ENCODE measurements around the gene EHD1. TPM values are rescaled to one million over a fixed set of nuclear protein-coding genes. Genes with fewer than 3 reads are reported as not detected.

Gene EHD1
- total and polyA plus RNA-seq, 2 experiments from 2014 or later, result 55.2 to 90.2 TPM

DNA sequence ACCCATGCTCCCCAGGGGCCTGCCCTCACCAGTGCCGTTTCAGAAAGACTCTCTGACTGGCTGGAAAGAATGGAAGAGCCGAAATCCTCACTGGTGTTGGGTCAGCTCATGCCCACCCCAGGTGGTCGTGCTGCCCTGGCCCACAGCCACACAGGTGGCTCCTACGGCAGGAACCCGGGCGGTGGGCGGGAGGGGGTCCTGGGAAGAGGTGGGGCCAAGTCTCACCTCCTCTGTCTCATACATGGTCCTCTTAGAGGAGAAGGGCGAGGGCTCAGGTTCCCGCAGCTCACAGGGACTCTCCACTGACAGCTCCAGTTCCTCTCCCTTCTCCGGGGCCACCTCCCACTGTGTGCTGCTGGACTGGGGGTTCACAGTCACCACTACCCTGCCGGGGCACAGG, 30.3 kb upstream of the EHD1 start:
- DNase-seq, result no peak
- no peaks in the 10 kb centered on the region for H4K20me1 ChIP-seq (ENCODE audit: insufficient read depth)
- H3K4me3 ChIP-seq, result no peak overlapping the region
- H3K27ac ChIP-seq, result no peak overlapping the region
- no peaks in the 10 kb centered on the region for H3K27me3 ChIP-seq (replicated peaks; ENCODE audit: insufficient read depth)
- H3K9me2 ChIP-seq (ENCODE audit: insufficient read depth), result no peaks in the 10 kb centered on the region
- no peak overlapping the region for H3K4me2 ChIP-seq (ENCODE audit: unreplicated experiment)
- no peaks in the 10 kb centered on the region for H3K79me2 ChIP-seq (ENCODE audit: insufficient read depth)
- H3F3A ChIP-seq (ENCODE audit: insufficient read depth), result no peaks in the 10 kb centered on the region
- no peaks in the 10 kb centered on the region for H3K4me1 ChIP-seq (ENCODE audit: insufficient read depth)
- no peak overlapping the region for H2AFZ ChIP-seq
- 76 to 78% methylated on average over 7 to 11 of the region's 11 CpGs for WGBS, 2 experiments (ENCODE audit: low coverage in 1 of 2, low lambda C conversion rate in 2 of 2, missing lambda C conversion rate in 2 of 2)
- no peaks in the 10 kb centered on the region; the same call in 1 of the 2 replicates for H3K36me3 ChIP-seq (ENCODE audit: low read depth)
- TF ChIP-seq EZH2phosphoT487 (IDR thresholded peaks at IDR 0.05; ENCODE audit: insufficient read depth, low read depth), result no peak
- TF ChIP-seq EZH2 (IDR thresholded peaks at IDR 0.05; ENCODE audit: insufficient read depth, poor library complexity, severe bottlenecking), result no peak
- in situ Hi-C loops (cut with MboI), result no loop called here
- H3K9me3 ChIP-seq (ENCODE audit: low read depth), result no peaks in the 10 kb centered on the region
- no peak overlapping the region for H3K9ac ChIP-seq

DNA sequence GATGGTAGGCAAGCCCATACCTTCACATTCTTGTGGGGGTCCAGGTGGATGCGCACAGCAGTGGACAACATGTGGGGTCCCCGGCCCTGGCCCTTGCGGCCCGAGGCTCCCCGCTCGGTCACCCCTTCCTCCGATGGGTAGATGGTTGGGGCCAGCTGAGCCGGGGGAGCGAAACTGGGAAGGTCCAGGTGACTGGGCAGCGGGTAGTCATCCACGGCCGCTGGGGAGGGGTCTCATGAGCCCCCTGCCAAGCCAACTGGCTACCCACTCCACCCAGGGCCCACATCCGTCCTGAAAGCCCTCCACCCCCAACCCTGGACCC, 27.9 kb upstream of the EHD1 start:
- 90 to 92% methylated on average over 11 to 13 of the region's 13 CpGs for WGBS, 2 experiments (ENCODE audit: low coverage in 1 of 2, low lambda C conversion rate in 2 of 2, missing lambda C conversion rate in 2 of 2)
- Histone ChIP-seq H3K9me2 (ENCODE audit: insufficient read depth) (no peaks in the 10 kb centered on the region), H3K9ac (no peak overlapping the region), H3K36me3 (ENCODE audit: low read depth) (no peaks in the 10 kb centered on the region; the same call in 1 of the 2 replicates), H3K9me3 (ENCODE audit: low read depth) (no peaks in the 10 kb centered on the region), H3K4me1 (ENCODE audit: insufficient read depth) (no peaks in the 10 kb centered on the region), H3K27ac (no peak overlapping the region), H3K4me2 (ENCODE audit: unreplicated experiment) (no peak overlapping the region), H4K20me1 (ENCODE audit: insufficient read depth) (no peaks in the 10 kb centered on the region), H3K79me2 (ENCODE audit: insufficient read depth) (no peaks in the 10 kb centered on the region), H3K27me3 (replicated peaks; ENCODE audit: insufficient read depth) (no peaks in the 10 kb centered on the region), H2AFZ (no peak overlapping the region), H3K4me3 (no peak overlapping the region), H3F3A (ENCODE audit: insufficient read depth) (no peaks in the 10 kb centered on the region)
- no peak for DNase-seq
- in situ Hi-C loops (cut with MboI), result no loop called here
- TF ChIP-seq EZH2 (IDR thresholded peaks at IDR 0.05; ENCODE audit: insufficient read depth, poor library complexity, severe bottlenecking), result no peak

DNA sequence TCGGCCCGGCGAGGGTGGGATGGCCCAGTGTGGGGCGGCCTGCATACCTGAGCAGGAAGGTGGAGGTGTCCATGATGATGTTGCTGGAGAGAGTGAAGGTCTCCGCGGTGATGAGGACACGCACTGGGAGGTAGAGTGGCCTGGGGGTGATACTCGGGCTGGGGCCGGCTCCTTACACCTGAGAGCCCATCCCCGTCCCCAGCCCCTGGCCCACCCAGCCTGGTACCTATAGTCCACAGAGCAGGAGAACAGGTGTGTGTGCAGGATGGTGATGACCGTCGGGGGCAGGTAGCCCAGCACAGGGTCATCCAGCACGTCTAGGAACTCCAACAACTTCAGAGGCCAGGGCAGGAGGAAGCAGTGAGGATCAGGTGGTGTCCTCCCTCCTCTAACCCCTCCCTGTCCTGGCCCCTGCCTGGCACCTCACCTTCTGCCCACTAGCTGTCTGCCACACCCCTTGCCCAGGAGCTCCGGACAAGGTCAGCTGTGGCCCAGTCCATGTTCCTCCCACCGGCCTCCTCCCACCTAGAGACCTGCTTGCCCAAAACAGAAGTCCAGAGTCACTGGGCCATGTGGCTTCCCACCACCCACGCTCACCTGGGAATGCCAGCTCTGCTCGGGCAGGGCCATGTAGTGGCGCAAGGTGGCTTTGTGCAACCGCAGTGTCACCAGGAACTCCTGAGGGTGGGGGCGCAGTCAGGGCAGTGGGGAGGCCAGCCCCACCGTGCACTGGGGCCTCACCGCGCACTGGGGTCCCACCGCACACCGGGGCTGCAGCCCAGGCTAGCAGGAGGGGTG, 27.3 kb upstream of the EHD1 start:
- Histone ChIP-seq H4K20me1 (ENCODE audit: insufficient read depth) (no peaks in the 10 kb centered on the region), H3K27me3 (replicated peaks; ENCODE audit: insufficient read depth) (no peaks in the 10 kb centered on the region), H3F3A (ENCODE audit: insufficient read depth) (no peaks in the 10 kb centered on the region), H2AFZ (no peak overlapping the region), H3K4me2 (ENCODE audit: unreplicated experiment) (no peak overlapping the region), H3K9ac (no peak overlapping the region), H3K79me2 (ENCODE audit: insufficient read depth) (no peaks in the 10 kb centered on the region), H3K9me2 (ENCODE audit: insufficient read depth) (no peaks in the 10 kb centered on the region), H3K4me3 (no peak overlapping the region), H3K27ac (no peak overlapping the region), H3K4me1 (ENCODE audit: insufficient read depth) (no peaks in the 10 kb centered on the region), H3K36me3 (ENCODE audit: low read depth) (no peaks in the 10 kb centered on the region; the same call in 1 of the 2 replicates), H3K9me3 (ENCODE audit: low read depth) (no peaks in the 10 kb centered on the region)
- no peak for DNase-seq
- 92 to 93% methylated on average over 25 of the region's 25 CpGs for WGBS, 2 experiments (ENCODE audit: low coverage in 1 of 2, low lambda C conversion rate in 2 of 2, missing lambda C conversion rate in 2 of 2)
- in situ Hi-C loops (cut with MboI), result no loop called here
- TF ChIP-seq EZH2phosphoT487 (IDR thresholded peaks at IDR 0.05; ENCODE audit: insufficient read depth, low read depth) (no peak), EZH2 (IDR thresholded peaks at IDR 0.05; ENCODE audit: insufficient read depth, poor library complexity, severe bottlenecking) (no peak)

DNA sequence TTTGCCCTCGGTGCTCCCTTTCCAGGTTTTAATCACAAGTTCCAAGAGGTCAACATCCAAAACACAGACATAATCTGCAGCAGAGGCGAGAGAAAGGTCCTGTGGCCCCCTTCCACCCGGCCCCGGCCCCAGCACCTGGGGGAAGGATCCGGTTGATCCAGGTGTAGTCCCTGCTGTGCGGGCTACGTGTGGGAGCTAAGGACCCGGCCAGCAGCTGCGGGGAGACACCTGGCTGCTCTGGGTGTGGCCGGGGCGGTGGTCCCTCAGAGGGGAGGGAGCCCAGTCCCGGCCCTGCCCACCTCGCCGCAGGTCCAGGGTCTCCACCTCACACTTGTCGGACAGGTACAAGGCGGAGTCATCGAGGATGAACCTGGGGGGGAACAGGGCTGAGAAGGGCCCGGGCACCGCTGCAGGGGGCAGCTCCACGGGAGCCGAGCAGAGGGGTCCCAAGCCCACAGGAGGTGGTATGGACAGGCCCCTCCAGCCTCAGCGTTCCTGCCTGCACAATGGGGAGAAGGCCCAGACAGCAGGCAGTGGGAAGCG, 24.9 kb upstream of the EHD1 start:
- Histone ChIP-seq H3K4me2 (ENCODE audit: unreplicated experiment) (no peak overlapping the region), H2AFZ (no peak overlapping the region), H3K9me3 (ENCODE audit: low read depth) (no peaks in the 10 kb centered on the region), H3K36me3 (ENCODE audit: low read depth) (no peaks in the 10 kb centered on the region; the same call in 1 of the 2 replicates), H3K27ac (no peak overlapping the region), H3K4me3 (no peak overlapping the region), H3K9ac (no peak overlapping the region), H3F3A (ENCODE audit: insufficient read depth) (no peaks in the 10 kb centered on the region), H3K27me3 (replicated peaks; ENCODE audit: insufficient read depth) (no peaks in the 10 kb centered on the region), H3K9me2 (ENCODE audit: insufficient read depth) (no peaks in the 10 kb centered on the region), H3K79me2 (ENCODE audit: insufficient read depth) (no peaks in the 10 kb centered on the region), H3K4me1 (ENCODE audit: insufficient read depth) (no peaks in the 10 kb centered on the region), H4K20me1 (ENCODE audit: insufficient read depth) (no peaks in the 10 kb centered on the region)
- DNase-seq, result no peak
- 87 to 90% methylated on average over 21 to 23 of the region's 23 CpGs for WGBS, 2 experiments (ENCODE audit: low coverage in 1 of 2, low lambda C conversion rate in 2 of 2, missing lambda C conversion rate in 2 of 2)
- in situ Hi-C loops (cut with MboI), result no loop called here
- no peak for TF ChIP-seq EZH2phosphoT487 (IDR thresholded peaks at IDR 0.05; ENCODE audit: insufficient read depth, low read depth)
- no peak for TF ChIP-seq EZH2 (IDR thresholded peaks at IDR 0.05; ENCODE audit: insufficient read depth, poor library complexity, severe bottlenecking)

All from GM23248 (cell line).